K562 (cell line): ENCODE results near the gene SERGEF. TPM values are rescaled to one million over a fixed set of nuclear protein-coding genes. Genes with fewer than 3 reads are reported as not detected.

Experiments used
- DEAF1 ChIP-seq: fragments of 450-650 bp; formaldehyde crosslinking; IDR thresholded peaks from 2 replicates; pipeline ENCODE4 v1.4.0; 2020; ENCODE audit warnings: mild to moderate bottlenecking, moderate library complexity
- ESRRA ChIP-seq: fragments of 450-650 bp; IDR thresholded peaks from 2 replicates; pipeline ENCODE4 v1.6.1; 2014; ENCODE audit warnings: low read depth, mild to moderate bottlenecking, moderate library complexity, borderline replicate concordance
- EWSR1 ChIP-seq: fragments of 450-650 bp; IDR thresholded peaks from 2 replicates; pipeline ENCODE4 v1.6.1; 2018; ENCODE audit warnings: borderline replicate concordance, mild to moderate bottlenecking, low read depth, moderate library complexity; ENCODE audit not compliant: partially characterized antibody
- RAD21 ChIP-seq, 2 experiments: fragments of 250-450 bp in 1 of 2; fragments of 450-650 bp in 1 of 2; sonication (Bioruptor Pico) in 1 of 2; formaldehyde crosslinking in 1 of 2; IDR thresholded peaks in 1 of 2; conservative IDR thresholded peaks in 1 of 2; 2 replicates each; pipeline versions ENCODE4 v1.4.0 to v1.8.0; 2020 to 2022; ENCODE audit warnings: mild to moderate bottlenecking in 2 of 2, moderate library complexity in 1 of 2
- REST ChIP-seq, 2 experiments: fragments of 450-650 bp; formaldehyde crosslinking in 1 of 2; IDR thresholded peaks; 2 replicates each; pipeline versions ENCODE4 v1.4.0 to v1.6.1; 2014 to 2020; ENCODE audit warnings: mild to moderate bottlenecking in 2 of 2, borderline replicate concordance in 1 of 2, low read depth in 1 of 2
- SMC3 ChIP-seq: conservative IDR thresholded peaks from 2 replicates; pipeline ENCODE4 v1.6.1; 2011; ENCODE audit warnings: low read depth, low read length, improper control_type of control experiment; ENCODE audit not compliant: insufficient read depth
- ZKSCAN8 ChIP-seq: fragments of 200-800 bp; sonication (Bioruptor generic); IDR thresholded peaks from 2 replicates; pipeline ENCODE4 v1.6.1; 2016; ENCODE audit warnings: missing genetic modification characterization, missing compliant biosample characterization
- ZNF324 ChIP-seq: fragments of 250-450 bp; sonication (Bioruptor Pico); IDR thresholded peaks from 2 replicates; pipeline ENCODE4 v1.4.0; 2020; ENCODE audit warnings: mild to moderate bottlenecking
- polyA plus RNA-seq, 8 experiments: library from polyadenylated mRNA; depleted of rRNA in 4 of 8; stranded (reverse) in 5 of 8; unstranded in 3 of 8; fragments of >200 nt; fragmentation: Nextera tagmentation in 2 of 8; fragmentation: Illumina TruSeq in 1 of 8; extraction: Ambion mirVana in 2 of 8; extraction: Trizol in 1 of 8; gene quantifications; 2 replicates each; pipeline versions ENCODE4 v1.2.1 to v1.2.3, GENCODE V29; 2011 to 2014; ENCODE audit warnings: inconsistent platforms in 1 of 8, missing spikeins in 1 of 8
- total RNA-seq, 7 experiments: library from RNA; depleted of rRNA in 6 of 7; stranded (reverse); fragments of >200 nt in 6 of 7; fragmentation: Illumina TruSeq in 2 of 7; extraction: Trizol in 2 of 7; gene quantifications; 2 replicates each; pipeline versions ENCODE4 v1.2.1 to v1.2.3, GENCODE V29; 2011 to 2021; ENCODE audit warnings: low replicate concordance in 1 of 7
- TF ChIP-seq, protein P1 (sequence below): fragments of 250-450 bp; sonication (Bioruptor Pico); IDR thresholded peaks from 2 replicates; pipeline ENCODE4 v1.5.0; 2020; ENCODE audit warnings: mild to moderate bottlenecking

The SERGEF gene
- total and polyA plus RNA-seq, 9 of the 15 experiments (the other 6 are each of a cell fraction or from before 2014, with no cell fraction given), result 10.2 to 28.0 (median 19.9) TPM

- 0 out of 2 replicates have a peak, but pooled peaks have one; percentile 16 for TF ChIP-seq DEAF1
- TF ChIP-seq, protein P1, sequence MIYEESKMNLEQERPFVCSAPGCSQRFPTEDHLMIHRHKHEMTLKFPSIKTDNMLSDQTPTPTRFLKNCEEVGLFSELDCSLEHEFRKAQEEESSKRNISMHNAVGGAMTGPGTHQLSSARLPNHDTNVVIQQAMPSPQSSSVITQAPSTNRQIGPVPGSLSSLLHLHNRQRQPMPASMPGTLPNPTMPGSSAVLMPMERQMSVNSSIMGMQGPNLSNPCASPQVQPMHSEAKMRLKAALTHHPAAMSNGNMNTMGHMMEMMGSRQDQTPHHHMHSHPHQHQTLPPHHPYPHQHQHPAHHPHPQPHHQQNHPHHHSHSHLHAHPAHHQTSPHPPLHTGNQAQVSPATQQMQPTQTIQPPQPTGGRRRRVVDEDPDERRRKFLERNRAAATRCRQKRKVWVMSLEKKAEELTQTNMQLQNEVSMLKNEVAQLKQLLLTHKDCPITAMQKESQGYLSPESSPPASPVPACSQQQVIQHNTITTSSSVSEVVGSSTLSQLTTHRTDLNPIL, result no peak
- TF ChIP-seq ESRRA, result 0 out of 2 replicates have a peak, but pooled peaks have one; percentile 31
- TF ChIP-seq SMC3, result peak; percentile 59
- no peak for TF ChIP-seq EWSR1
- peak; percentile 24; the same call in 1 of the 2 replicates for TF ChIP-seq REST (IDR thresholded peaks at IDR 0.05; ENCODE audit: borderline replicate concordance)
- no peak for TF ChIP-seq REST (CRISPR knock-in tag; IDR thresholded peaks at IDR 0.05; ENCODE audit: low read depth)
- TF ChIP-seq ZKSCAN8 (CRISPR knock-in tag), result no peak
- no peak for TF ChIP-seq ZNF324 (CRISPR knock-in tag)
- TF ChIP-seq RAD21 (CRISPR knock-in tag; conservative IDR thresholded peaks at IDR 0.05 in 1 of 2, IDR thresholded peaks at IDR 0.05 in 1 of 2), result peak; percentile 59 to 67; a peak in 3 of 4 replicates
Measured at GRCh38 chr11:17978553-17979287, 34.1 kb downstream of the SERGEF start (continued).
